ENCODE data around the gene PLA2G5. TPM values are rescaled to one million over a fixed set of nuclear protein-coding genes. Genes with fewer than 3 reads are reported as not detected.

PLA2G5 gene
- total and polyA plus RNA-seq, 9 of the 15 experiments (the other 6 are each of a cell fraction or from before 2014, with no cell fraction given) = not detected

- Histone ChIP-seq H3K27ac (ENCODE audit: extremely low read depth, low read depth, low read length) (no peak overlapping the region), H3K4me1 (replicated peaks in 1 of 2; ENCODE audit: control insufficient read depth in 2 of 2, insufficient read depth in 2 of 2, low read length in 2 of 2) (no peaks in the 10 kb centered on the region), H3K9ac (ENCODE audit: insufficient read depth in 1 of 2, low read depth in 2 of 2, low read length in 2 of 2) (no peak overlapping the region), H3K4me3 (no peak overlapping the region), H3K9me1 (ENCODE audit: control insufficient read depth, insufficient read depth, low read length) (no peaks in the 10 kb centered on the region), H4K20me1 (replicated peaks; ENCODE audit: control insufficient read depth, insufficient read depth, low read length) (no peaks in the 10 kb centered on the region), H3K4me2 (ENCODE audit: insufficient read depth, low read length) (no peak overlapping the region), H3K79me2 (ENCODE audit: control insufficient read depth, insufficient read depth, low read length) (no peaks in the 10 kb centered on the region), H2AFZ (ENCODE audit: low read depth, low read length) (no peak overlapping the region), H3K36me3 (ENCODE audit: control insufficient read depth, insufficient read depth, low read length) (no peaks in the 10 kb centered on the region), H3K9me3 (replicated peaks; ENCODE audit: control insufficient read depth, insufficient read depth, low read depth, low read length) (no peaks in the 10 kb centered on the region), H3K27me3 (ENCODE audit: control insufficient read depth in 2 of 2, insufficient read depth in 2 of 2, low read length in 2 of 2) (peaks cover 36 to 65% of the 10 kb centered on the region in 2 experiments)
- intact Hi-C loops (cut with micrococcal nuclease) (no loop called here), in situ Hi-C loops (cut with MboI) (no loop called here)
- FAIRE-seq (no peak), DNase-seq (ENCODE audit: extremely low read depth in 1 of 4, low spot score in 3 of 4) (no peak), ATAC-seq (no peak)
- ChIA-PET POLR2A (interaction anchor here (0.8 kb wide), 1 partner anchor 107 kb away, joined by 5 read pairs; no protein-coding TSS in a partner anchor), CTCF (ENCODE audit: low intra/inter-chr PET ratio) (no interaction called here)
- no peak for TF ChIP-seq SP1 (CRISPR knock-in tag; IDR thresholded peaks at IDR 0.05)
- no TSS peak for BruUV-seq (replicated peaks)
- WGBS (ENCODE audit: insufficient coverage, low coverage, missing lambda C conversion rate) = 1% methylated on average over 6 of the region's 6 CpGs
These were observed 1.4 kb downstream of the PLA2G5 start for GRCh38 chr1:20071416-20071815.

DNA sequence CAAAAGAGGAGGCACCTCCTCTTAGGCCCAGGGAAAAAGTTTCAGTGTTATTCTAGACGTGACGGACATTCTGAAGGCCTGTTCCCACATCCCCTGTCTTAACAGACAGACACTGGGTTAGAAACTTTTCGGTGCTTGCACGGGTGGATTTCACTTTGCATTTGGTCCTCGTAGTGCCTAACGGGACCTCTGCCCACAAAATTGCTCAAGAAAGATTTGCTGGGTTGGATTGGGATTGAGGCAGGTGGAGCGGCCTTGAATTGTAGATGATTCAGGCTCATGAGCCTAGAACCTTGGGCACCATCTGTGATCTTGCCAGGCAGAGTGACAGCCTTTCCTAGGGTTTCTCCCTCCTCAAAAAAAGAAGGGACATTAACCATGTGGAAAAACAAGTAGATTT is 2.8 kb downstream of the PLA2G5 start:
- intact Hi-C loops (cut with micrococcal nuclease) = no loop called here

More for the DNA sequence above, 2.8 kb downstream of the PLA2G5 start:
- no peak for DNase-seq (ENCODE audit: extremely low read depth in 1 of 4, low spot score in 3 of 4)
- Histone ChIP-seq H3K9me3 (replicated peaks; ENCODE audit: control insufficient read depth, insufficient read depth, low read depth, low read length) (no peaks in the 10 kb centered on the region), H3K27ac (ENCODE audit: extremely low read depth, low read depth, low read length) (no peak overlapping the region), H3K79me2 (ENCODE audit: control insufficient read depth, insufficient read depth, low read length) (no peaks in the 10 kb centered on the region), H2AFZ (ENCODE audit: low read depth, low read length) (no peak overlapping the region), H3K9me1 (ENCODE audit: control insufficient read depth, insufficient read depth, low read length) (no peaks in the 10 kb centered on the region), H3K27me3 (ENCODE audit: control insufficient read depth in 2 of 2, insufficient read depth in 2 of 2, low read length in 2 of 2) (peaks cover 36 to 57% of the 10 kb centered on the region in 2 experiments), H3K9ac (ENCODE audit: insufficient read depth in 1 of 2, low read depth in 2 of 2, low read length in 2 of 2) (no peak overlapping the region), H3K4me2 (ENCODE audit: insufficient read depth, low read length) (no peak overlapping the region), H3K4me3 (no peak overlapping the region), H3K36me3 (ENCODE audit: control insufficient read depth, insufficient read depth, low read length) (no peaks in the 10 kb centered on the region), H4K20me1 (replicated peaks; ENCODE audit: control insufficient read depth, insufficient read depth, low read length) (no peaks in the 10 kb centered on the region), H3K4me1 (replicated peaks in 1 of 2; ENCODE audit: control insufficient read depth in 2 of 2, insufficient read depth in 2 of 2, low read length in 2 of 2) (no peaks in the 10 kb centered on the region)
- FAIRE-seq = no peak
- ChIA-PET CTCF (ENCODE audit: low intra/inter-chr PET ratio) (no interaction called here), POLR2A (no interaction called here)
- no peak for ATAC-seq
- BruUV-seq (replicated peaks) = no TSS peak
- 0% methylated on average over 7 of the region's 7 CpGs for WGBS (ENCODE audit: insufficient coverage, low coverage, missing lambda C conversion rate)
- no peak for TF ChIP-seq TSC22D4 (tag; IDR thresholded peaks at IDR 0.05)
- TF ChIP-seq, protein P1, sequence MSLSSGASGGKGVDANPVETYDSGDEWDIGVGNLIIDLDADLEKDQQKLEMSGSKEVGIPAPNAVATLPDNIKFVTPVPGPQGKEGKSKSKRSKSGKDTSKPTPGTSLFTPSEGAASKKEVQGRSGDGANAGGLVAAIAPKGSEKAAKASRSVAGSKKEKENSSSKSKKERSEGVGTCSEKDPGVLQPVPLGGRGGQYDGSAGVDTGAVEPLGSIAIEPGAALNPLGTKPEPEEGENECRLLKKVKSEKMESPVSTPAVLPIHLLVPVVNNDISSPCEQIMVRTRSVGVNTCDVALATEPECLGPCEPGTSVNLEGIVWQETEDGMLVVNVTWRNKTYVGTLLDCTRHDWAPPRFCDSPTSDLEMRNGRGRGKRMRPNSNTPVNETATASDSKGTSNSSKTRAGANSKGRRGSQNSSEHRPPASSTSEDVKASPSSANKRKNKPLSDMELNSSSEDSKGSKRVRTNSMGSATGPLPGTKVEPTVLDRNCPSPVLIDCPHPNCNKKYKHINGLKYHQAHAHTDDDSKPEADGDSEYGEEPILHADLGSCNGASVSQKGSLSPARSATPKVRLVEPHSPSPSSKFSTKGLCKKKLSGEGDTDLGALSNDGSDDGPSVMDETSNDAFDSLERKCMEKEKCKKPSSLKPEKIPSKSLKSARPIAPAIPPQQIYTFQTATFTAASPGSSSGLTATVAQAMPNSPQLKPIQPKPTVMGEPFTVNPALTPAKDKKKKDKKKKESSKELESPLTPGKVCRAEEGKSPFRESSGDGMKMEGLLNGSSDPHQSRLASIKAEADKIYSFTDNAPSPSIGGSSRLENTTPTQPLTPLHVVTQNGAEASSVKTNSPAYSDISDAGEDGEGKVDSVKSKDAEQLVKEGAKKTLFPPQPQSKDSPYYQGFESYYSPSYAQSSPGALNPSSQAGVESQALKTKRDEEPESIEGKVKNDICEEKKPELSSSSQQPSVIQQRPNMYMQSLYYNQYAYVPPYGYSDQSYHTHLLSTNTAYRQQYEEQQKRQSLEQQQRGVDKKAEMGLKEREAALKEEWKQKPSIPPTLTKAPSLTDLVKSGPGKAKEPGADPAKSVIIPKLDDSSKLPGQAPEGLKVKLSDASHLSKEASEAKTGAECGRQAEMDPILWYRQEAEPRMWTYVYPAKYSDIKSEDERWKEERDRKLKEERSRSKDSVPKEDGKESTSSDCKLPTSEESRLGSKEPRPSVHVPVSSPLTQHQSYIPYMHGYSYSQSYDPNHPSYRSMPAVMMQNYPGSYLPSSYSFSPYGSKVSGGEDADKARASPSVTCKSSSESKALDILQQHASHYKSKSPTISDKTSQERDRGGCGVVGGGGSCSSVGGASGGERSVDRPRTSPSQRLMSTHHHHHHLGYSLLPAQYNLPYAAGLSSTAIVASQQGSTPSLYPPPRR (CRISPR knock-in tag; IDR thresholded peaks at IDR 0.05; ENCODE audit: borderline replicate concordance) = no peak
- no peak for TF ChIP-seq SIN3A (IDR thresholded peaks at IDR 0.05; ENCODE audit: borderline replicate concordance in 2 of 2, control insufficient read depth in 1 of 2, low read depth in 2 of 2, low read length in 2 of 2)
- in situ Hi-C loops (cut with MboI) = no loop called here

Data from K562 (cell line).